AG04449 (cell line): Measurements from ENCODE around the gene NSG1.

Source experiments
- CTCF ChIA-PET: fragments of 350-600 bp; formaldehyde crosslinking; extraction: SDS; loops from one replicate; lab custom pipeline; 2021; ENCODE audit warnings: antibody characterized with exemption; lab: Yijun Ruan, JAX
- POLR2A ChIA-PET: fragments of 400-600, 350-600 bp; formaldehyde crosslinking; extraction: SDS; loops from one replicate; lab custom pipeline; 2020; ENCODE audit warnings: antibody characterized with exemption, inconsistent platforms; lab: Yijun Ruan, JAX
- DNase-seq: peaks from one replicate; pipeline ENCODE4 v3.0.0-alpha.2; 2010; ENCODE audit warnings: low read depth, low spot score
- H3K4me3 ChIP-seq: 2 replicates; pipeline ENCODE4 v1.5.1; 2011; ENCODE audit warnings: low read depth, mild to moderate bottlenecking, control low read depth, low read length
- TF ChIP-seq, protein P1 (sequence below): IDR thresholded peaks from one replicate; pipeline ENCODE4 v1.5.1; 2011; ENCODE audit warnings: mild to moderate bottlenecking, moderate library complexity, low read length, control low read depth, inconsistent platforms; ENCODE audit not compliant: insufficient read depth; ENCODE audit errors: missing control alignments

The NSG1 gene, protein sequence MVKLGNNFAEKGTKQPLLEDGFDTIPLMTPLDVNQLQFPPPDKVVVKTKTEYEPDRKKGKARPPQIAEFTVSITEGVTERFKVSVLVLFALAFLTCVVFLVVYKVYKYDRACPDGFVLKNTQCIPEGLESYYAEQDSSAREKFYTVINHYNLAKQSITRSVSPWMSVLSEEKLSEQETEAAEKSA

GRCh38 chr4:4386736-4387392 is at the start of gene NSG1:
NSG1 (plus strand) TSS chr4:4387102; CDS start chr4:4387630, 528 bp downstream.
- peak within 1 kb of the TSS; percentile 29 for H3K4me3 ChIP-seq
- ChIA-PET POLR2A (no interaction called here), CTCF (interaction anchor here (0.8 kb wide), 1 partner anchor 9 kb away, joined by 3 read pairs; no protein-coding TSS in a partner anchor)
- no peak for DNase-seq
- TF ChIP-seq, protein P1, sequence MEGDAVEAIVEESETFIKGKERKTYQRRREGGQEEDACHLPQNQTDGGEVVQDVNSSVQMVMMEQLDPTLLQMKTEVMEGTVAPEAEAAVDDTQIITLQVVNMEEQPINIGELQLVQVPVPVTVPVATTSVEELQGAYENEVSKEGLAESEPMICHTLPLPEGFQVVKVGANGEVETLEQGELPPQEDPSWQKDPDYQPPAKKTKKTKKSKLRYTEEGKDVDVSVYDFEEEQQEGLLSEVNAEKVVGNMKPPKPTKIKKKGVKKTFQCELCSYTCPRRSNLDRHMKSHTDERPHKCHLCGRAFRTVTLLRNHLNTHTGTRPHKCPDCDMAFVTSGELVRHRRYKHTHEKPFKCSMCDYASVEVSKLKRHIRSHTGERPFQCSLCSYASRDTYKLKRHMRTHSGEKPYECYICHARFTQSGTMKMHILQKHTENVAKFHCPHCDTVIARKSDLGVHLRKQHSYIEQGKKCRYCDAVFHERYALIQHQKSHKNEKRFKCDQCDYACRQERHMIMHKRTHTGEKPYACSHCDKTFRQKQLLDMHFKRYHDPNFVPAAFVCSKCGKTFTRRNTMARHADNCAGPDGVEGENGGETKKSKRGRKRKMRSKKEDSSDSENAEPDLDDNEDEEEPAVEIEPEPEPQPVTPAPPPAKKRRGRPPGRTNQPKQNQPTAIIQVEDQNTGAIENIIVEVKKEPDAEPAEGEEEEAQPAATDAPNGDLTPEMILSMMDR, result no peak

DNA sequence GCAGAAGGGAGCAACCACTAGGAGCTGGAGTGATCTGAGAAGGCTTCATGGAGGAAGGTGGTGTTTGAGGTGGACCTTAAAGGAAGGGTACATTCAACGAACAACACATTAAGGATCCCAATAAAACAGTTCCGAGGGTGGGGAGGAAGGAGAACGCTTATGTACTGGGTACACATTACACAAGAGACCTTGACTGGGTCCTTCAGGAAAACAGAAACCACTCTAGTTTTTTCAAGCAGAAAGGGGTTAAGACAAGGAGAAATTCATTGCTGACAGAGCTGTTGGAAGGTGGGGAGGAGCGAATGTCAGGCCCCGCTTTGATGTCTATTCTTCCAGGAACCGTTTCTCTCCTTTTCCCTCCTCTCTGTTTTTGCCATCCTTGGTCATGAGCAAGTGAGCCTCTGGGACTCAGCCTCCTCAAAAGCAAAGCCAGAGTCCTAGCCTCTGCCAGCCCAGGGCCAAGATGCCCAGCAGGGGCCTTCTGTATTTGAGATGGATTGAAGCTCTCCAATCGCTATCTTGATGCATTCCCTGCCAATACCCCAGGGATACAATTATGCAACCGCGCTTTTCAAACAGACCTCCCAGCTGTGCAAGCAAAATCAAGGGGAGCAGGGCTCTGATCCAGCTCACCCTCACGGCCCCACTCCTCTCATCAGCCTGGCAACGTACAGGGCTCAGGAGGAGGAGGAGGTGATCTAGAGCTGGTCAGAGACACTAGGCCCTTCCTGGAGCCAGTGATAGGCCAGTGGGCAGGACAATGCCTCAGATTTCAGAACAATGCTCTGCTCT is 48.5 kb upstream of the NSG1 start:
- POLR2A ChIA-PET, result no interaction called here
- TF ChIP-seq, protein P1, result no peak
- CTCF ChIA-PET, result interaction anchor here (0.8 to 8.1 kb wide), 4 partner anchors 11 to 87 kb away, joined by 3 to 80 read pairs (median 8); no protein-coding TSS in a partner anchor
- no peak for DNase-seq
- no peak overlapping the region for H3K4me3 ChIP-seq

- CTCF ChIA-PET, result interaction anchor here (1.1 to 8.1 kb wide), 2 partner anchors 80 to 88 kb away, joined by 3 to 80 read pairs; no protein-coding TSS in a partner anchor
- POLR2A ChIA-PET, result no interaction called here
- TF ChIP-seq, protein P1, result no peak
- H3K4me3 ChIP-seq, result no peak overlapping the region
- DNase-seq, result no peak
Measured at GRCh38 chr4:4339504-4340085, 47.3 kb upstream of the NSG1 start.

GRCh38 chr4:4341861-4342650 is 44.8 kb upstream of the NSG1 start:
- DNase-seq, result no peak
- ChIA-PET POLR2A (no interaction called here), CTCF (interaction anchor here (3.1 kb wide), 1 partner anchor 82 kb away, joined by 8 read pairs; no protein-coding TSS in a partner anchor)
- H3K4me3 ChIP-seq, result no peak overlapping the region
- TF ChIP-seq, protein P1, result no peak

- ChIA-PET POLR2A (no interaction called here), CTCF (interaction anchor here (3.1 kb wide), 1 partner anchor 83 kb away, joined by 8 read pairs; no protein-coding TSS in a partner anchor)
- no peak for DNase-seq
- H3K4me3 ChIP-seq, result no peak overlapping the region
- TF ChIP-seq, protein P1, result no peak
Measured at GRCh38 chr4:4343038-4343437, 43.9 kb upstream of the NSG1 start.
